ENCODE results near the gene GALNT18.

GALNT18 gene

GRCh38 chr11:11584937-11585336, 36.9 kb downstream of the GALNT18 start:
- no peak for DNase-seq

GRCh38 chr11:11584530-11584810, 37.3 kb downstream of the GALNT18 start:
- no peak for DNase-seq

GRCh38 chr11:11583801-11584529, 37.8 kb downstream of the GALNT18 start:
- no peak for DNase-seq

GRCh38 chr11:11582011-11582701, 39.6 kb downstream of the GALNT18 start:
- no peak for DNase-seq

- no peak for DNase-seq
Observed at GRCh38 chr11:11581481-11581880, 40.3 kb downstream of the GALNT18 start.

GRCh38 chr11:11580841-11581411, 40.9 kb downstream of the GALNT18 start:
- no peak for DNase-seq

GRCh38 chr11:11580012-11580411, 41.8 kb downstream of the GALNT18 start:
- no peak for DNase-seq

- DNase-seq: no peak
Observed at GRCh38 chr11:11579012-11579988, 42.5 kb downstream of the GALNT18 start.

GRCh38 chr11:11577932-11578911, 43.6 kb downstream of the GALNT18 start:
- DNase-seq: no peak

GRCh38 chr11:11577251-11577855, 44.5 kb downstream of the GALNT18 start:
- DNase-seq: no peak

GRCh38 chr11:11574373-11575287, 47.2 kb downstream of the GALNT18 start:
- no peak for DNase-seq

- DNase-seq: no peak
Observed at GRCh38 chr11:11572386-11572785, 49.4 kb downstream of the GALNT18 start.

- no peak for DNase-seq
Observed at GRCh38 chr11:11571893-11572292, 49.9 kb downstream of the GALNT18 start.

- DNase-seq: no peak
Observed at GRCh38 chr11:11570823-11571222, 51.0 kb downstream of the GALNT18 start.

- DNase-seq: no peak
Observed at GRCh38 chr11:11569936-11570491, 51.8 kb downstream of the GALNT18 start.

- DNase-seq: no peak
Observed at GRCh38 chr11:11568651-11569229, 53.1 kb downstream of the GALNT18 start.

- DNase-seq: no peak
Observed at GRCh38 chr11:11567936-11568650, 53.7 kb downstream of the GALNT18 start.

- no peak for DNase-seq
Observed at GRCh38 chr11:11565636-11566035, 56.2 kb downstream of the GALNT18 start.

Measured in CD4-positive, alpha-beta T cell treated with Interleukin-4 for 1 hour (primary cell).